A673 (cell line): ENCODE measurements around the gene PLXNA3. TPM values are rescaled to one million over a fixed set of nuclear protein-coding genes. Genes with fewer than 3 reads are reported as not detected.

Source experiments
- BruUV-seq: library from RNA; stranded (reverse); fragments of 400-500 nt; replicated peaks from 2 replicates; lab custom pipeline; 2021; lab: Mats Ljungman, UMichigan
- CTCF ChIA-PET: fragments of 300-600 bp; sonication (Branson Sonifier 250); formaldehyde crosslinking; loops from one replicate; lab custom pipeline; 2022; ENCODE audit warnings: antibody characterized with exemption; lab: Charles Lee
- POLR2A ChIA-PET: fragments of 300-600 bp; sonication (Branson Sonifier 250); formaldehyde crosslinking; loops from one replicate; lab custom pipeline; 2022; ENCODE audit warnings: antibody characterized with exemption; ENCODE audit not compliant: low non-redundant PET; lab: Charles Lee
- DNase-seq: peaks from one replicate; pipeline ENCODE4 v3.0.0-alpha.2; 2015; ENCODE audit warnings: low spot score
- H3K27ac ChIP-seq: fragments of 200-600 bp; sonication (generic); 2 replicates; pipeline ENCODE4 v1.5.1; 2016; ENCODE audit warnings: mixed run types, low read depth, mild to moderate bottlenecking, mixed read lengths, antibody characterized with exemption, low read length; ENCODE audit not compliant: poor library complexity, severe bottlenecking
- H3K27me3 ChIP-seq: fragments of 200-600 bp; sonication (generic); replicated peaks from 2 replicates; pipeline ENCODE4 v1.6.1; 2017; ENCODE audit warnings: mixed run types, low read depth, mild to moderate bottlenecking, mixed read lengths, antibody characterized with exemption, low read length; ENCODE audit not compliant: insufficient read depth, poor library complexity
- H3K36me3 ChIP-seq: fragments of 200-600 bp; sonication (generic); 2 replicates; pipeline ENCODE4 v1.6.1; 2016; ENCODE audit warnings: mixed run types, mild to moderate bottlenecking, mixed read lengths, antibody characterized with exemption, low read length; ENCODE audit not compliant: insufficient read depth, poor library complexity, severe bottlenecking
- H3K4me1 ChIP-seq: fragments of 200-600 bp; sonication (generic); 2 replicates; pipeline ENCODE4 v1.6.1; 2017; ENCODE audit warnings: mixed run types, mild to moderate bottlenecking, mixed read lengths, antibody characterized with exemption, low read length; ENCODE audit not compliant: insufficient read depth, poor library complexity, severe bottlenecking
- H3K4me3 ChIP-seq: fragments of 200-600 bp; sonication (generic); 2 replicates; pipeline ENCODE4 v1.5.1; 2016; ENCODE audit warnings: low read depth, mixed run types, mild to moderate bottlenecking, mixed read lengths, low read length; ENCODE audit not compliant: poor library complexity, severe bottlenecking
- H3K9me3 ChIP-seq: fragments of 200-600 bp; sonication (generic); 2 replicates; pipeline ENCODE4 v1.6.1; 2016; ENCODE audit warnings: mixed run types, low read depth, mild to moderate bottlenecking, mixed read lengths, antibody characterized with exemption, low read length; ENCODE audit not compliant: poor library complexity, severe bottlenecking
- EZH2 ChIP-seq: fragments of 200-600 bp; sonication (generic); IDR thresholded peaks from 2 replicates; pipeline ENCODE4 v1.6.1; 2017; ENCODE audit warnings: borderline replicate concordance, low read depth, mild to moderate bottlenecking, mixed read lengths, antibody characterized with exemption, low read length; ENCODE audit not compliant: poor library complexity, severe bottlenecking
- intact Hi-C: fragments of 100-400 bp; cut with micrococcal nuclease; formaldehyde crosslinking; loops from one replicate; pipeline ENCODE4 v1.10.0; 2022; ENCODE audit not compliant: unreplicated experiment
- total RNA-seq: library from RNA; stranded (reverse); gene quantifications from 2 replicates; pipeline ENCODE4 v1.2.3, GENCODE V29; 2021
- TF ChIP-seq, protein P1 (sequence below): fragments of 300-800, 200-600 bp; sonication (generic); conservative IDR thresholded peaks from 2 replicates; pipeline ENCODE4 v1.5.1; 2017; ENCODE audit warnings: low read depth, mild to moderate bottlenecking, antibody characterized with exemption, low read length, moderate library complexity, mixed read lengths

PLXNA3 gene
- total RNA-seq, 1 experiment from 2014 or later = 54.6 TPM

DNA sequence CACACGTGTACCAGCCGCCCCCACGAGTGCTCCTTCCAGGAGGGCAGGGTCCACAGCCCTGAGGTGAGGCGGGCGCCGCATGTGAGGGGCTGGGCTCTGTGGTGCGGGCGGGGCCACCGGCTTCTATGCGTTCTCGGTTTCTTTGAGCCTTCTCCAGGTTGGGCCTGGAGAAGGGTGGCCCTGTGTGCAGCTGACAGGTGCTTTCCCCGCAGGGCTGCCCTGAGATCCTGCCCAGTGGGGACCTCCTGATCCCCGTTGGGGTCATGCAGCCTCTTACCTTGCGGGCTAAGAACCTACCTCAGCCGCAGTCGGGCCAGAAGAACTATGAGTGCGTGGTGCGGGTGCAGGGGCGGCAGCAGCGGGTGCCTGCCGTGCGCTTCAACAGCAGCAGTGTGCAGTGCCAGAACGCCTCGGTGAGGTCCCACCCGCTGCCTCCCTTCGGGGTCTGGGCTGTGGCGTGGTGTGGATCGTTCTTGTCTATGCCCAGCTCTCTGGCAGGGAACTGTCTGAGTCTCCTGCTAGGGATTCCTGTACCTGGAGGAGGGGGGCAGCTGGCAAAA is 6.8 kb downstream of the PLXNA3 start:
- no peak for TF ChIP-seq EZH2
- TF ChIP-seq, protein P1, sequence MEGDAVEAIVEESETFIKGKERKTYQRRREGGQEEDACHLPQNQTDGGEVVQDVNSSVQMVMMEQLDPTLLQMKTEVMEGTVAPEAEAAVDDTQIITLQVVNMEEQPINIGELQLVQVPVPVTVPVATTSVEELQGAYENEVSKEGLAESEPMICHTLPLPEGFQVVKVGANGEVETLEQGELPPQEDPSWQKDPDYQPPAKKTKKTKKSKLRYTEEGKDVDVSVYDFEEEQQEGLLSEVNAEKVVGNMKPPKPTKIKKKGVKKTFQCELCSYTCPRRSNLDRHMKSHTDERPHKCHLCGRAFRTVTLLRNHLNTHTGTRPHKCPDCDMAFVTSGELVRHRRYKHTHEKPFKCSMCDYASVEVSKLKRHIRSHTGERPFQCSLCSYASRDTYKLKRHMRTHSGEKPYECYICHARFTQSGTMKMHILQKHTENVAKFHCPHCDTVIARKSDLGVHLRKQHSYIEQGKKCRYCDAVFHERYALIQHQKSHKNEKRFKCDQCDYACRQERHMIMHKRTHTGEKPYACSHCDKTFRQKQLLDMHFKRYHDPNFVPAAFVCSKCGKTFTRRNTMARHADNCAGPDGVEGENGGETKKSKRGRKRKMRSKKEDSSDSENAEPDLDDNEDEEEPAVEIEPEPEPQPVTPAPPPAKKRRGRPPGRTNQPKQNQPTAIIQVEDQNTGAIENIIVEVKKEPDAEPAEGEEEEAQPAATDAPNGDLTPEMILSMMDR = no peak
- peaks cover 10% of the 10 kb centered on the region for H3K36me3 ChIP-seq
- ChIA-PET CTCF (no interaction called here), POLR2A (no interaction called here)
- BruUV-seq = no TSS peak
- no peaks in the 10 kb centered on the region for H3K9me3 ChIP-seq
- no peaks in the 10 kb centered on the region for H3K4me1 ChIP-seq
- H3K27me3 ChIP-seq = no peaks in the 10 kb centered on the region
- no peak overlapping the region for H3K27ac ChIP-seq
- DNase-seq = no peak
- no peak overlapping the region for H3K4me3 ChIP-seq
- intact Hi-C loops = no loop called here

DNA sequence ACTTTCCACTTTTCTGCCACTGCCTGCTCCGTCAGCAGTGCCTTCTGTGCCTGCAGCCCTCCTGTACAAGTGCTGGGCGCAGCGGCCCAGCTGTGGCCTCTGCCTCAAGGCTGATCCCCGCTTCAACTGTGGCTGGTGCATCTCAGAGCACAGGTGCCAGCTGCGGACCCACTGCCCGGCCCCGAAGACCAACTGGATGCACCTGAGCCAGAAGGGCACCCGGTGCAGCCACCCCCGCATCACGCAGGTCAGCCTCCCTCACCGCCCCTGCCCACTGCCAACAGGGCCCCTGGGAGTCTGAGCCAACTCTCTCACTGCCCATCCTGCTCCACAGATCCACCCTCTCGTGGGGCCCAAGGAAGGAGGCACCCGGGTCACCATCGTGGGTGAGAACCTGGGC is 7.5 kb downstream of the PLXNA3 start:
- DNase-seq = no peak
- Histone ChIP-seq H3K4me1 (no peaks in the 10 kb centered on the region), H3K4me3 (no peak overlapping the region), H3K9me3 (no peaks in the 10 kb centered on the region), H3K27ac (no peak overlapping the region), H3K27me3 (no peaks in the 10 kb centered on the region), H3K36me3 (peaks cover 10% of the 10 kb centered on the region)
- ChIA-PET POLR2A (no interaction called here), CTCF (no interaction called here)
- no peak for TF ChIP-seq EZH2
- TF ChIP-seq, protein P1 = no peak
- no TSS peak for BruUV-seq
- intact Hi-C loops = no loop called here

DNA sequence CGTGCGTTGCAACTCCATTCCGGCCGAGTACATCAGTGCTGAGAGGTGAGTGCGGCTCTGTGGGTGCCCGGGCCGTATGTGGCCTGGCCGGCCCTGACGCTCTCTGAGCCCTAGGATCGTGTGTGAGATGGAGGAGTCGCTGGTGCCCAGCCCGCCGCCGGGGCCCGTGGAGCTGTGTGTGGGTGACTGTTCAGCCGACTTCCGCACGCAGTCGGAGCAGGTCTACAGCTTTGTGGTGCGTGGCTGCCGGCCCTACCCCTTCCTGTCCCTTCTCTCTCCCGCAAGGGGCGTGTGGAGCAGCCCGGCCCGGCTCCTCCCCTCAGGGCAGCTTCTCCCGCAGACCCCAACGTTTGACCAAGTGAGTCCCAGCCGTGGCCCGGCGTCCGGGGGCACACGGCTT is 8.0 kb downstream of the PLXNA3 start:
- H3K9me3 ChIP-seq = no peaks in the 10 kb centered on the region
- intact Hi-C loops = no loop called here
- no peak overlapping the region for H3K27ac ChIP-seq
- TF ChIP-seq, protein P1 = no peak
- no peak for TF ChIP-seq EZH2
- no TSS peak for BruUV-seq
- peaks cover 10% of the 10 kb centered on the region for H3K36me3 ChIP-seq
- H3K4me3 ChIP-seq = no peak overlapping the region
- DNase-seq = no peak
- ChIA-PET CTCF (no interaction called here), POLR2A (no interaction called here)
- H3K4me1 ChIP-seq = no peaks in the 10 kb centered on the region
- no peaks in the 10 kb centered on the region for H3K27me3 ChIP-seq
